ENCODE results near the gene C3orf70.

DNA sequence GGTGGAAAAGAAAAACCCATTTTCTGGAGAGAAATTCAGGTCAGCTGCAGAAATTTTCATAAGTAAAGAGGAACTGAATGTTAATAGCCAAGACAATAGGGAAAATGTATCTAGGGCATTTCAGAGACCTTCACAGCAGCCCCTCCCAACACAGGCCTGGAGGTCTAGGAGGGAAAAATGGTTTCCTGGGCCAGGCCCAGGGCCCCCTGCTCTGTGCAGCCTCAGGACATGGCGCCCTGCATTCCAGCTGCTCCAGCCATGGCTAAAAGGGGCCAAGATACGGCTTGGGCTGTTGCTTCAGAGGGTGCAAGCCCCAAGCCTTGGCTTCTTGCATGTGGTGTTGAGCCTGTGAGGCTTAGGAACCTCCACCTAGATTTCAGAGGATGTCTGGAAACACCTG, 92.2 kb downstream of the C3orf70 start:
- TF ChIP-seq POLR2AphosphoS5 (IDR thresholded peaks at IDR 0.05; ENCODE audit: low read depth, low read length) (no peak), TAF1 (IDR thresholded peaks at IDR 0.05; ENCODE audit: low read depth, low read length) (no peak), SPI1 (IDR thresholded peaks at IDR 0.05; ENCODE audit: low read depth, low read length) (peak; percentile 32; the same call in 1 of the 2 replicates), POLR2A (IDR thresholded peaks at IDR 0.05; ENCODE audit: low read depth, low read length) (no peak), PAX5 (IDR thresholded peaks at IDR 0.05; ENCODE audit: insufficient read depth, low read length, severe bottlenecking) (no peak)
